HG03175 (cell line): ENCODE data around the gene BCAS1.

ENCODE experiments used
- ATAC-seq: cut with Tn5 transposase; IDR thresholded peaks from one replicate; pipeline ENCODE4 v1.9.1; 2021; ENCODE audit warnings: mild to moderate bottlenecking, moderate library complexity; ENCODE audit not compliant: unreplicated experiment

Gene BCAS1

GRCh38 chr20:53914781-53915445 is 155.5 kb downstream of the BCAS1 start:
- ATAC-seq = no peak

- no peak for ATAC-seq
These were observed 156.2 kb downstream of the BCAS1 start for GRCh38 chr20:53914091-53914780.

GRCh38 chr20:53911301-53911700 is 159.1 kb downstream of the BCAS1 start:
- no peak for ATAC-seq

GRCh38 chr20:53910351-53911002 is 159.9 kb downstream of the BCAS1 start:
- no peak for ATAC-seq

- ATAC-seq = no peak
These were observed 162.2 kb downstream of the BCAS1 start for GRCh38 chr20:53907968-53908751.

GRCh38 chr20:53905820-53906191 is 164.6 kb downstream of the BCAS1 start:
- ATAC-seq = no peak

- no peak for ATAC-seq
These were observed 165.2 kb downstream of the BCAS1 start for GRCh38 chr20:53905019-53905819.

- ATAC-seq = no peak
These were observed 166.1 kb downstream of the BCAS1 start for GRCh38 chr20:53904261-53904660.

GRCh38 chr20:53903652-53903987 is 166.8 kb downstream of the BCAS1 start:
- ATAC-seq = no peak

GRCh38 chr20:53902968-53903651 is 167.3 kb downstream of the BCAS1 start:
- no peak for ATAC-seq

- no peak for ATAC-seq
These were observed 168.8 kb downstream of the BCAS1 start for GRCh38 chr20:53901497-53902096.

- ATAC-seq = no peak
These were observed 169.3 kb downstream of the BCAS1 start for GRCh38 chr20:53901064-53901463.

- no peak for ATAC-seq
These were observed 169.9 kb downstream of the BCAS1 start for GRCh38 chr20:53900380-53900999.

- peak; percentile 87 for ATAC-seq
These were observed 170.8 kb downstream of the BCAS1 start for GRCh38 chr20:53899351-53900167.

- no peak for ATAC-seq
These were observed 171.8 kb downstream of the BCAS1 start for GRCh38 chr20:53898556-53898931.

- ATAC-seq = no peak
These were observed 172.4 kb downstream of the BCAS1 start for GRCh38 chr20:53897884-53898555.

GRCh38 chr20:53896647-53897046 is 173.7 kb downstream of the BCAS1 start:
- ATAC-seq = no peak

GRCh38 chr20:53896041-53896440 is 174.4 kb downstream of the BCAS1 start:
- ATAC-seq = no peak
